B cell (primary cell): Measurements from ENCODE around the gene MATN1. TPM values are rescaled to one million over a fixed set of nuclear protein-coding genes. Genes with fewer than 3 reads are reported as not detected.
A peak's percentile ranks its signal among the peaks of the same experiment; 100 is the strongest.

Experiments used
- ATAC-seq: fragments of 200-7000 bp; cut with Tn5 transposase; one replicate; pipeline ENCODE4 v1.10.0; 2021; ENCODE audit warnings: low read depth, mild to moderate bottlenecking, moderate number of reproducible peaks, moderate library complexity
- CTCF ChIA-PET: fragments of 350-600 bp; sonication (Branson Sonifier 250); formaldehyde crosslinking; loops from one replicate; lab custom pipeline; 2021; ENCODE audit warnings: antibody characterized with exemption, inconsistent platforms; lab: Charles Lee
- POLR2A ChIA-PET: fragments of 350-600 bp; sonication (Branson Sonifier 250); formaldehyde crosslinking; loops from one replicate; lab custom pipeline; 2021; ENCODE audit warnings: antibody characterized with exemption; lab: Charles Lee
- DNase-seq: peaks from one replicate; pipeline ENCODE4 v3.0.0; 2013
- H2AFZ ChIP-seq: 2 replicates; pipeline ENCODE4 v1.6.1; 2012; ENCODE audit warnings: mild to moderate bottlenecking, low read depth, low read length; ENCODE audit not compliant: insufficient read depth, poor library complexity, severe bottlenecking
- H3K27ac ChIP-seq, 2 donors: 1 replicate in 1 of 2; 2 replicates in 1 of 2; pipeline ENCODE4 v1.5.1; 2012 to 2013; ENCODE audit warnings: low read length in 2 of 2, mild to moderate bottlenecking in 2 of 2, moderate library complexity in 1 of 2
- H3K27me3 ChIP-seq, 4 experiments: fragments of 200-600 bp in 1 of 4; sonication (generic) in 1 of 4; replicated peaks in 1 of 4; 1 replicate in 2 of 4; 2 replicates in 2 of 4; pipeline versions ENCODE4 v1.6.1 to v1.7.0; 2013 to 2016; ENCODE audit warnings: low read length in 3 of 4, mild to moderate bottlenecking in 2 of 4, mixed read lengths in 1 of 4, moderate library complexity in 1 of 4; ENCODE audit not compliant: insufficient read depth in 4 of 4, control insufficient read depth in 3 of 4; ENCODE audit errors: control extremely low read depth in 1 of 4
- H3K36me3 ChIP-seq, 2 experiments: replicated peaks in 1 of 2; 1 replicate in 1 of 2; 2 replicates in 1 of 2; pipeline versions ENCODE4 v1.6.1 to v1.7.1; 2013; ENCODE audit warnings: low read length in 1 of 2; ENCODE audit not compliant: insufficient read depth in 2 of 2, control insufficient read depth in 1 of 2; ENCODE audit errors: control extremely low read depth in 1 of 2, extremely low read depth in 1 of 2
- H3K4me1 ChIP-seq, 2 donors: fragments of 200-600 bp in 1 of 2; sonication (generic) in 1 of 2; 1 replicate in 1 of 2; 2 replicates in 1 of 2; pipeline versions ENCODE4 v1.5.1 to v1.6.1; 2013 to 2017; ENCODE audit warnings: low read length in 2 of 2; ENCODE audit not compliant: control insufficient read depth in 2 of 2, insufficient read depth in 2 of 2
- H3K4me2 ChIP-seq: replicated peaks from 2 replicates; pipeline ENCODE3; 2012; ENCODE audit warnings: mild to moderate bottlenecking, low read depth, low read length; ENCODE audit not compliant: poor library complexity, severe bottlenecking
- H3K4me3 ChIP-seq, 5 experiments: fragments of 200-600 bp in 1 of 5; sonication (generic) in 1 of 5; 1 replicate in 3 of 5; 2 replicates in 2 of 5; pipeline versions ENCODE4 v1.5.1 to v1.7.0; 2011 to 2016; ENCODE audit warnings: low read length in 4 of 5, mild to moderate bottlenecking in 4 of 5, low read depth in 2 of 5, control low read depth in 1 of 5, moderate library complexity in 1 of 5; ENCODE audit not compliant: insufficient read depth in 1 of 5; ENCODE audit errors: control extremely low read depth in 1 of 5, extremely low read depth in 1 of 5
- H3K79me2 ChIP-seq: fragments of 200-600 bp; sonication (generic); one replicate; pipeline ENCODE4 v1.6.0; 2016; ENCODE audit warnings: low read length; ENCODE audit not compliant: control insufficient read depth, insufficient read depth
- H3K9ac ChIP-seq: fragments of 200-600 bp; sonication (generic); 2 replicates; pipeline ENCODE4 v1.6.1; 2017; ENCODE audit warnings: mild to moderate bottlenecking, low read length, moderate library complexity
- H3K9me3 ChIP-seq, 3 donors: one replicate each; pipeline versions ENCODE4 v1.6.1 to v1.7.1; 2013; ENCODE audit warnings: low read length in 2 of 3; ENCODE audit not compliant: control insufficient read depth in 2 of 3, insufficient read depth in 1 of 3; ENCODE audit errors: control extremely low read depth in 1 of 3
- H4K20me1 ChIP-seq: 2 replicates; pipeline ENCODE4 v1.6.0; 2012; ENCODE audit warnings: mild to moderate bottlenecking, low read length; ENCODE audit not compliant: insufficient read depth, control insufficient read depth, poor library complexity, severe bottlenecking
- H3K27ac Mint-ChIP-seq: one replicate; pipeline ENCODE4 v1.8.0; 2021; ENCODE audit warnings: mixed read lengths
- H3K27me3 Mint-ChIP-seq: one replicate; pipeline ENCODE4 v1.8.0; 2021; ENCODE audit warnings: mixed read lengths
- H3K4me1 Mint-ChIP-seq: one replicate; pipeline ENCODE4 v1.8.0; 2021; ENCODE audit warnings: mixed read lengths
- H3K4me3 Mint-ChIP-seq: one replicate; pipeline ENCODE4 v1.8.0; 2021; ENCODE audit warnings: mixed read lengths
- H3K9me3 Mint-ChIP-seq: one replicate; pipeline ENCODE4 v1.8.0; 2022; ENCODE audit warnings: mixed read lengths; ENCODE audit not compliant: insufficient read depth
- EZH2 ChIP-seq: IDR thresholded peaks from 2 replicates; pipeline ENCODE4 v1.6.1; 2012; ENCODE audit warnings: borderline replicate concordance, low read depth, mild to moderate bottlenecking, moderate library complexity, low read length; ENCODE audit not compliant: insufficient read depth, poor library complexity, severe bottlenecking
- WGBS: methylation state at CpG from one replicate; pipeline ENCODE4 v1.1.5; 2013; ENCODE audit warnings: missing lambda C conversion rate; ENCODE audit not compliant: insufficient coverage; 5-methylcytosine and 5-hydroxymethylcytosine counted together
- intact Hi-C: fragments of 100-400 bp; cut with micrococcal nuclease; formaldehyde crosslinking; loops from one replicate; pipeline ENCODE4 v1.10.0; 2022
- polyA plus RNA-seq: library from polyadenylated mRNA; depleted of rRNA; stranded (reverse); fragments of >200 nt; gene quantifications from 2 replicates; pipeline ENCODE4 v1.2.3, GENCODE V29; 2012
- total RNA-seq, 2 donors: library from RNA; stranded (reverse); fragments of 120-200 nt in 1 of 2; gene quantifications; 1 replicate in 1 of 2; 2 replicates in 1 of 2; pipeline versions ENCODE4 v1.2.3 to v1.2.4, GENCODE V29; 2013 to 2022
- TF ChIP-seq, protein P1 (sequence below): fragments of 200-600 bp; IDR thresholded peaks from one replicate; pipeline ENCODE4 v1.8.0; 2022; ENCODE audit warnings: antibody characterized with exemption, mild to moderate bottlenecking

The MATN1 gene
- total and polyA plus RNA-seq, 2 donors (not counting 1 experiment from before 2014, with no cell fraction given): 2.5 to 3.2 TPM

DNA sequence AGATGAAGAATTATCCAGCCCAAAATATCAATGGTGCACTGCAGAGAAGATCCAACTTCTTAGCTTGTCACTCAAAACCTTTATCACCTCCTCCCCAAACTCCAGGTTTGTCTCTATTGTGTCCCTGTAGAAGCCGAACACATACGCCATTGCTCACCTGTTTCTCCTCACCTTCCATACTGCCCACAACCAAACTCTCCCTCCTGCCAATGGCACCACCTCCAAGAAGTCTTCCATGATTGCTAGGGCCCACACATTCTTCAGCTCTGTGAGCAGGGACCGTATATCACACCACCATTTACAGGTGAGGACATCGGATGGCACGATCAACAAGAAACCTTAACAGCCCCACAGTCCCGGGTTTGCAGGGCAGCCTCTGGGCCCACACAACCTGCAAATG, 31.9 kb upstream of the MATN1 start:
- DNase-seq (no peak), ATAC-seq (no peak)
- Histone ChIP-seq H3K27me3 (no peaks in the 10 kb centered on the region), H2AFZ (no peak overlapping the region), H3K9ac (peak overlapping the region; percentile 98), H4K20me1 (peaks cover 30% of the 10 kb centered on the region), H3K79me2 (peaks cover 100% of the 10 kb centered on the region), H3K4me3 (peak overlapping the region; percentile 80 to 97 (median 95)), H3K36me3 (peaks cover 0 to 47% of the 10 kb centered on the region in 2 experiments), H3K4me2 (peak overlapping the region; percentile 94), H3K4me1 (peaks cover 60 to 87% of the 10 kb centered on the region in 2 donors), H3K27ac (peak overlapping the region; percentile 98 to 100), H3K9me3 (no peaks in the 10 kb centered on the region)
- POLR2A ChIA-PET: interaction anchor here (0.5 to 10.3 kb wide), 10 partner anchors 8 to 309 kb away, joined by 3 to 152 read pairs (median 8); partner anchors contain the start of gene MATN1
- no peak for TF ChIP-seq EZH2
- TF ChIP-seq, protein P1, sequence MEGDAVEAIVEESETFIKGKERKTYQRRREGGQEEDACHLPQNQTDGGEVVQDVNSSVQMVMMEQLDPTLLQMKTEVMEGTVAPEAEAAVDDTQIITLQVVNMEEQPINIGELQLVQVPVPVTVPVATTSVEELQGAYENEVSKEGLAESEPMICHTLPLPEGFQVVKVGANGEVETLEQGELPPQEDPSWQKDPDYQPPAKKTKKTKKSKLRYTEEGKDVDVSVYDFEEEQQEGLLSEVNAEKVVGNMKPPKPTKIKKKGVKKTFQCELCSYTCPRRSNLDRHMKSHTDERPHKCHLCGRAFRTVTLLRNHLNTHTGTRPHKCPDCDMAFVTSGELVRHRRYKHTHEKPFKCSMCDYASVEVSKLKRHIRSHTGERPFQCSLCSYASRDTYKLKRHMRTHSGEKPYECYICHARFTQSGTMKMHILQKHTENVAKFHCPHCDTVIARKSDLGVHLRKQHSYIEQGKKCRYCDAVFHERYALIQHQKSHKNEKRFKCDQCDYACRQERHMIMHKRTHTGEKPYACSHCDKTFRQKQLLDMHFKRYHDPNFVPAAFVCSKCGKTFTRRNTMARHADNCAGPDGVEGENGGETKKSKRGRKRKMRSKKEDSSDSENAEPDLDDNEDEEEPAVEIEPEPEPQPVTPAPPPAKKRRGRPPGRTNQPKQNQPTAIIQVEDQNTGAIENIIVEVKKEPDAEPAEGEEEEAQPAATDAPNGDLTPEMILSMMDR: no peak
- intact Hi-C loops: no loop called here
- peaks cover 78% of the 10 kb centered on the region for H3K4me1 Mint-ChIP-seq
- H3K27ac Mint-ChIP-seq: peak overlapping the region; percentile 92
- H3K27me3 Mint-ChIP-seq: no peaks in the 10 kb centered on the region
- CTCF ChIA-PET: interaction anchor here (0.7 to 27.3 kb wide), 5 partner anchors 8 to 155 kb away, joined by 3 to 769 read pairs (median 13); partner anchors contain the start of gene MATN1
- 52% methylated on average over 6 of the region's 6 CpGs for WGBS
- peak overlapping the region; percentile 92 for H3K4me3 Mint-ChIP-seq
- no peaks in the 10 kb centered on the region for H3K9me3 Mint-ChIP-seq

- Mint-ChIP-seq H3K27me3 (no peaks in the 10 kb centered on the region), H3K27ac (peak overlapping the region; percentile 92), H3K4me3 (peak overlapping the region; percentile 92), H3K9me3 (no peaks in the 10 kb centered on the region), H3K4me1 (peaks cover 78% of the 10 kb centered on the region)
- H2AFZ ChIP-seq: no peak overlapping the region
- peak overlapping the region; percentile 98 for H3K9ac ChIP-seq
- intact Hi-C loops: loop anchor here (1.0 kb wide), 3 partner anchors 11 to 127 kb away; no protein-coding TSS in a partner anchor
- peak overlapping the region; percentile 80 to 97 (median 95) for H3K4me3 ChIP-seq
- ATAC-seq (peak; percentile 48), DNase-seq (peak; percentile 96)
- POLR2A ChIA-PET: interaction anchor here (0.5 to 10.3 kb wide), 12 partner anchors 8 to 1515 kb away, joined by 3 to 152 read pairs (median 6); partner anchors contain the start of gene MATN1
- peaks cover 60 to 87% of the 10 kb centered on the region in 2 donors for H3K4me1 ChIP-seq
- H3K79me2 ChIP-seq: peaks cover 100% of the 10 kb centered on the region
- no peak for TF ChIP-seq EZH2
- TF ChIP-seq, protein P1: no peak
- H3K36me3 ChIP-seq: peaks cover 0 to 52% of the 10 kb centered on the region in 2 experiments
- H3K9me3 ChIP-seq: no peaks in the 10 kb centered on the region
- WGBS: 4% methylated on average over 5 of the region's 9 CpGs
- CTCF ChIA-PET: interaction anchor here (0.7 to 27.3 kb wide), 5 partner anchors 8 to 156 kb away, joined by 3 to 769 read pairs (median 13); partner anchors contain the start of gene MATN1
- peak overlapping the region; percentile 94 for H3K4me2 ChIP-seq
- H3K27me3 ChIP-seq: no peaks in the 10 kb centered on the region
- H4K20me1 ChIP-seq: peaks cover 36% of the 10 kb centered on the region
- H3K27ac ChIP-seq: peak overlapping the region; percentile 98 to 100
These were observed 31.3 kb upstream of the MATN1 start for GRCh38 chr1:30754684-30755171.
